Activated naive CD8-positive, alpha-beta T cell treated with anti-CD3 and anti-CD28 coated beads, Interleukin-2, amount 50 U/mL, for 16 hours (primary cell): ENCODE measurements around the gene CARD6.
"Not testable (repeated sequence)": the region's sequence is repeated elsewhere in the genome, so short reads cannot be mapped to it uniquely, and the experiment has no call there.

Experiments
- DNase-seq: peaks from one replicate; pipeline ENCODE4 v3.0.0-alpha.2; 2020; ENCODE audit warnings: low read depth, low spot score

The CARD6 gene, protein sequence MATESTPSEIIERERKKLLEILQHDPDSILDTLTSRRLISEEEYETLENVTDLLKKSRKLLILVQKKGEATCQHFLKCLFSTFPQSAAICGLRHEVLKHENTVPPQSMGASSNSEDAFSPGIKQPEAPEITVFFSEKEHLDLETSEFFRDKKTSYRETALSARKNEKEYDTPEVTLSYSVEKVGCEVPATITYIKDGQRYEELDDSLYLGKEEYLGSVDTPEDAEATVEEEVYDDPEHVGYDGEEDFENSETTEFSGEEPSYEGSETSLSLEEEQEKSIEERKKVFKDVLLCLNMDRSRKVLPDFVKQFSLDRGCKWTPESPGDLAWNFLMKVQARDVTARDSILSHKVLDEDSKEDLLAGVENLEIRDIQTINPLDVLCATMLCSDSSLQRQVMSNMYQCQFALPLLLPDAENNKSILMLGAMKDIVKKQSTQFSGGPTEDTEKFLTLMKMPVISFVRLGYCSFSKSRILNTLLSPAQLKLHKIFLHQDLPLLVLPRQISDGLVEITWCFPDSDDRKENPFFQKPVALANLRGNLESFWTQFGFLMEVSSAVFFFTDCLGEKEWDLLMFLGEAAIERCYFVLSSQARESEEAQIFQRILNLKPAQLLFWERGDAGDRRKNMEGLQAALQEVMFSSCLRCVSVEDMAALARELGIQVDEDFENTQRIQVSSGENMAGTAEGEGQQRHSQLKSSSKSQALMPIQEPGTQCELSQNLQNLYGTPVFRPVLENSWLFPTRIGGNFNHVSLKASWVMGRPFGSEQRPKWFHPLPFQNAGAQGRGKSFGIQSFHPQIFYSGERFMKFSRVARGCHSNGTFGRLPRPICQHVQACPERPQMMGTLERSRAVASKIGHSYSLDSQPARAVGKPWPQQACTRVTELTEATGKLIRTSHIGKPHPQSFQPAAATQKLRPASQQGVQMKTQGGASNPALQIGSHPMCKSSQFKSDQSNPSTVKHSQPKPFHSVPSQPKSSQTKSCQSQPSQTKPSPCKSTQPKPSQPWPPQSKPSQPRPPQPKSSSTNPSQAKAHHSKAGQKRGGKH

DNA sequence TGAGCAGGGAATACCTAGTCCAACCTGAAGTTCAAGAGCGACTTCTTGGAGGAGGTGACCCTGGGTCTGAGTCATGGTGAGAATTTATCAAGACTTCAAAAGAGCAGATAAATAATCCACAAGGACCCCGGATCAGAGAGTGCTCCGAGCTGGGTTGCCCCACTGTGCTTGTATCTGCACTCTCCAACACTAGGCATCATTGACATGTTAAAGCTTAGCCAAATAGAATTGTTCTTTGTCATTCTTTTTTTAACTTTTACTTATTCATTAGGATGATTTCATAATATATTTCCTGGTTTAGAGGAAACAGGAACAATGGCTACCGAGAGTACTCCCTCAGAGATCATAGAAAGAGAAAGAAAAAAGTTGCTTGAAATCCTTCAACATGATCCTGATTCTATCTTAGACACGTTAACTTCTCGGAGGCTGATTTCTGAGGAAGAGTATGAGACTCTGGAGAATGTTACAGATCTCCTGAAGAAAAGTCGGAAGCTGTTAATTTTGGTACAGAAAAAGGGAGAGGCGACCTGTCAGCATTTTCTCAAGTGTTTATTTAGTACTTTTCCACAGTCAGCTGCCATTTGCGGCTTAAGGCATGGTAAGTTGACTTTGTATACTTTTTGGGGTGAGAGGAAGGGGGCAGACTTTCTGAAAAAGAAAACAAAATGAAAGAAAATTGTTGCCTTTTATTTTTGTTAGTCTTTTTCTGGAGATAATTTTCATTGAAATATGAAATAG is at the start of gene CARD6:
TSS of gene CARD6 (plus strand) at position 300 of the 738 bp plus-strand sequence. CDS start at position 316, 16 bp downstream.
- no peak for DNase-seq

DNA sequence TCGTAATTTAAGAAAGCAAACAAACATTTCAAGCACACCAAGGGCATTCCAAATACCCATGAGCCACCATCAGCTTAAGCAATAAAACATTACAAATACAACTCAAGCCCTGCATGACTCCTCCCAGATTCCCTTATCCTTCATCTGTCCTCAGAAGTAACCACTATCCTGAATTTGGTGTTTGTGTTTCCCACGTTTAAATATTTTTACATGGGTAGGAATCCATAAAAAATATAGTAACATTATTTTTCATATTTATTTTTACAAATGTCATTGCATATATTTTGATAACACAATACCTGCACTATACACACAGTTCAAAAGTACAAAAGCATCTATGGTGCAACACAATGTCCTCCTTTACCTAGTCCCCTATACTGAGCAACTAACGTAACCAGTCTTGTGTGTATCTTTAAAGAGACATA is 49.4 kb upstream of the CARD6 start:
- no peak for DNase-seq

DNA sequence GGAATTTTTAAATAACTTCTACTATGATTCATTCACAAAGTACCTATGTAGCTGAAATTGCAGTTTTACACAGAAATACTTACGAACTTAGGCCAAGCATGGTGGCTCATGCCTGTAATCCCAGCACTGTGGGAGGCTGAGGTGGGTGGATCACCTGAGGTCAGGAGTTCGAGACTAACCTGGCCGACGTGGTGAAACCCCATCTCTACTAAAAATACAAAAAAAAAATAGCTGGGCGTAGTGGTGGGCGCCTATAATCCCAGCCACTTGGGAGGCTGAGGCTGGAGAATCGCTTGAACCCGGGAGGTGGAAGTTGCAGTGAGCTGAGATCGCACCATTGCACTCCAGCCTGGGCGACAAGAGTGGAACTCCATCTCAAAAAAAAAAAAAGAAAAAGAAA is 48.5 kb upstream of the CARD6 start:
- DNase-seq = not testable (repeated sequence)

DNA sequence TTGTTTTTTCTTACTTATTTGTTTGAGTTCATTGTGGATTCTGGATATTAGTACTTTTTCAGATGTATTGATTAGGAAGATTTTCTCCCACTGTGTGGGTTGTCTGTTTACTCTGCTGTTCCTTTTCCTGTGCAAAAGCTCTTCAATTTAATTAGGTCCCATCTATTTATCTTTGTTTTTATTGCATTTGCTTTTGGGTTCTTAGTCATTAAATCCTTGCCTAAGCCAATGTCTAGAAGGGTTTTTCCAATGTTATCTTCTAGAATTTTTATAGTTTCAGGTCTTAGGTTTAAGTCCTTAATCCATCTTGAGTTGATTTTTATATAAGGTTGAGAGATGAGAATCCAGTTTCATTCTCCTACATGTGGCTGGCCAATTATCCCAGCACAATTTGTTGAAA is 46.8 kb upstream of the CARD6 start:
- DNase-seq = not testable (repeated sequence)

DNA sequence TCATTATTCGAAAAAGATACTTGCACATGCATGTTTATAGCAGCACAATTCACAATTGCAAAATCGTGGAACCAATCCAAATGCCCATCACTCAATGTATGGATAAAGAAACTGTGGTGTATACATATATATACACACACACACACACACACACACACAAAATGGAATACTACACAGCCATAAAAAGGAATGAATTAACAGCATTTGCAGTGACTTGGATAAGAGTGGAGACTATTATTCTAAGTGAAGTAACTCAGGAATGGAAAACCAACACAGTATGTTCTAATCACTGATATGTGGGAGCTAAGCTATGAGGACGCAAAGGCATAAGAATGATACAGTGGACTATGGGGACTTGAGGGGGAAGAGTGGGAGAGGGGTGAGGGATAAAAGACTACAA is 46.3 kb upstream of the CARD6 start:
- DNase-seq = not testable (repeated sequence)

DNA sequence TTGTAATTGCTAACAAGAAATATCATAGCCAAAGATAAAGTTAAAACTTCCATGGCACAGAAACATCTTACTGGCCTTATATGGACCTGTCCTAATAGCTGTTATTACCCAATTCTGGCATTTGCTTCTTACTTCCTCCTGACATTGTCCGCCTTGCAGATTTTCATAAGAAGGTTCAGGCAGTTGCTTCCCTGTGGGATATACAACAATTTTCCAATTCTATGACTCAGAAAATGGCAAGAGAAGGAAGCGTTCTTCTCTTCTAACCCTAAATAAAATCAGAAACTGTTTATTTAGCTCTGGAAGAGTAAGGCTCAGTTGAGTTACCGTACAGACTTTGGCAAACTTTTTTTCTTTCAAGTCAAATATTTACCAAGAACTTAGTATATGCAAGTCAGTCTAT is 44.7 kb upstream of the CARD6 start:
- DNase-seq = no peak

DNA sequence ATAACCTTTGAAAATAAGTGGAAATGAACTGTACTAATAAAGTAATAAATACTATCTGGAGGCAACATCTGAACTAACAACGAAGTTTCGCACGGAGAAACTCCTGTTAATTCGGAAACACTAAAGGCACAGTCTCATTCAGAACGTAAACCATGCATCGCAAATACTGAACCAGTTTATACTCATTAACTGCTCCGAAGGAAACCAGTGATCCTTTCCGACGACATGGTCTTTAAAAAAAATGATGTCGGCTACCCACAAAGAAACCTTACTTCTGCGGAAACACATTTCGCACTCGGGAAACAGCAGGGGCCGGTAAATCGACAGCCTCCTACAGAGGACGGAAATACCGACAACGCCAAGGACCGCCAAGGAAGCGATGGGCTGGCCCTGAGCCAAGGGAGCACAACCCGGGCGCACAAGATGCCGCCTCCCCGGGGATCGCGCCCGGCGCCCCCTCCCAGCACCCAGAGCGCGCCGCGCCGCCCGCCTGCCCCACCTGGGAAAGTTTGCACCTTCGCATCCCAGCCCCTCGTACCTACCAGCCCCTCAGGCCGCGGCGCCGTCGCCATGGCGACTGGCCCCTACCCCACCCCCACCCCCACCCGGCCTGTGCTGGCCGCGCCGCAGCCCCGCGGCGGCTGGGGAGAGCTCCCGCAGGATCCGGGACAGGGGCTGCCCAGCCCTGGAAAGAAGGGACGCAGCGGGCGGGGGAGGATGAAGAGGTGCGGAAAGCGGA is 43.7 kb upstream of the CARD6 start:
- DNase-seq = peak; percentile 47

DNA sequence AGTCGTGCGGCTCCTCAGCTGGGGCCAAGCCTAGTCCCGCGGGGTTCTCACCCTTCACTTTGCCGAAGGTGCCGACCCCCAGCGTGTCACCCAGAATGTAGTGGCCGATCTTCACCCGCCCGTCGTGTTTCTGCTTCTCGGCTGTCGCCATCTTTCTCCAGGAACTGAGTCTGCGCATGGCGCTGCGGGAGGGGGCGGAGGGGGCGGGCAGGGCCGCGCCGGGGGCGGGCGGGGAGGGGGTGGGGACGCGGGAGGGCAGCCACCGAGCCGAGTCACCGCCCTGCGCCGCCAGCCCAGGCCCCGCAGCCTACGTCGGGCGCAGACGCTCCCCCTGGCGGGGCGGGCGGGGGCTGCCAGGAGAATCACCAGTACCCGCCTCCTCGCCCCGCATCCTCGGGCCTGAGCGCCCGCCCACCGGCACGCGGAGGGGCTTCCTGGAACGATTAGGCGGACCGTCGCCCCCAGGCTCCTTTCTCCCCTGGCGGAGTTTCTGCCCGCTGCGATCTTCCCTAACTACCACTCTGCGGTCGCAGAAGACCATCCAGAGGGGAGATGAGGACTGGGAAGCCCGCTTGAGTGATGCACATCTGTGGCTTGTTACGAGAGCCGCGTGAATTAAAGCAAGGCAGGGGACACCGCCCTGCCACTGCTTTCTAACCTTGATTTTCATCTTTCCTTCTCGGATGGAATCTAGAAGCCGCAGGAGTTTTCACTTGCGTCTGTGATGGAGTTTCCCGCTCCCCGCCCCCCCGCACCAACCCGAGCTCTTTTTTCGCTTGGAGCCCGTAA is 43.0 kb upstream of the CARD6 start, which contains the start of gene PRKAA1:
TSS of gene PRKAA1 (minus strand) at position 363 of the 789 bp plus-strand sequence. CDS start at position 178, 185 bp downstream.
- peak; percentile 77 for DNase-seq

DNA sequence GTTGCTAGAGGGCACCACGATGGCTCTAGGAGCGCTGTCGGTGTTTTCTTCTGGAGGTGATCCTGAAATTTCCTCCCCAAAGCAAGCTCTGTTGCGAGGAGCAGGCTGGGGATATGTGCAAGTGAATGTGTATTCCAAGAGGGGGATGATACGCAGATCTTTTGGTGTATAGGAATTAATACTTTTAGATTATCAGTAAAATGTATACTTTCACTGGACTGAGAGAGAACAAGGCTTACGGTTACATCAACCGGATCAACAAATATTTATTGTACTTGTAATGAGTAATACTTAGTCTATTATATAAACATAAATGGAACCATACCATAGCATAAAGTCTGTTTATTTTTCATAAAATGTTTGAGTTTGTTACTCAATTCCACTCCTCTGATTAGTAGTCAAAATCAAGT is 42.4 kb upstream of the CARD6 start:
- DNase-seq = no peak

DNA sequence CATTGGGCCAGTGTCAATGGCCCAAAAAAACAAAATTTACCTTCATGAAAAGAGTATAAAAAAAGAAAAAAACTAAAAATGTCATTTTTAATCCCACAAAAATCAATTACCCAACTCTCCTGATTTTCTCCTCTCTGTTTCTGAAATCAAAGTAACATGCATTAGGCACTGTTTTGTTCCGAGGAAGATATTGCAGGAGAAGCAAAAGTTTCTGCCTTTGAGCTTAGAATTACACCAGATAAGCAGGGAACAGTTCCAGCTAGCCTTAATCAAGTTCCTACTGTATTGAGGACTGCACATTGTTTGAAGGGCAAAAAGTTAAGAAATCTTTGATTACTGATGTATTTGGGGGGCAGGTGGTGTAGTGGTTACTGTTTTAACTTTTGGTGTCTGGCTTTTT is 41.9 kb upstream of the CARD6 start:
- no peak for DNase-seq

DNA sequence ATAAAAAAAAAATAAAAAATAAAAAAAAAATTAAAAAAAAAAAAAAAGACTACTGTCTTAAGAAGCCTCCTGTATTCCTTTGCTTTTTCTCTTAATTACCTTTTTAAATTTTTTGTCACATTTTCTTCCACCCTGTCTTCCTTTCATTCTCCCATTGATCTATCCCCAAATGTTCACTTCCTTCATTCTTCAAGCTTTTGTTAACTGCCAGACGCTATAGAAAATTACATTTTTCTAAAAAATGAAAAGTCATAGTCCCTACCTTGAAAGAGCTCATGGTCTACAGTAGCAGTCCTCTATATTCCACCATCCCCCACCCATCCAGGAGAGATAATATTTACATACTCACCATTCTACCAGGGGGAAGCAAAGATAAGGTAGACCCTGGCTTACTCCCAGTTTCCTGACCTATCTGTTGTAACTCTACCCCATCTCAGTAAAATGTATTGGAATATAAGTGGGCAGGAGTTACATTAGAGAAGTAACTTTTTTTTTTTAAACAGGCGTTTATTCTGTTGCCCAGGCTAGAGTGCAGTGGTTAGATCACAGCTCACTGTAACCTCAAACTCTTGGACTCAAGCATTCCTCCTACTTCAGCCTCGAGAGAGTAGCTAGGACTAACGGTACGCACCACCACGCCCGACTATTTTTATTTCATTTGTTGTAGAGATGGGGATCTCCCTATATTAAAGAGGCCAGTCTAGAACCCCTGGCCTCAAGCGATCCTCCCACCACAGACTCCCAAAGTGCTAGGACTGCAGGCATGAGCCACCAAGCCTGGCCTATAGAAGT is 39.2 kb upstream of the CARD6 start:
- DNase-seq = no peak

DNA sequence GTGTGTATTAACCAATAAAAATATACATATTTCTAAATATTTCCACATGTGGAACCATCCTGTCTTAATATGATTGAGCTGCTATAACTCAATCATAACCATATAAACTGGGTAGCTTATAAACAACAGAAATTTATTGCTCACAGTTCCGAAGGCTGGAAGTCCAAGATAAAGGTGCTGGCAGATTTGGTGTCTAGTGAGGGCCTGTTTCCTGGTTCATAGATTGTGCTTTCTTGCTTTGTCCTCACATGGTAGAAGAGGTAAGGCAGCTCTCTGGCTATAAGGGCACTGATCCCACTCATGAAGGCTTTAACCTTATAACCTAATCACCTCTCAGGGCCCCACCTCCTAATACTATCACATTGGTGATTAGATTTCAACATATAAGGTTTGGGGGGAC is 29.0 kb upstream of the CARD6 start:
- DNase-seq = no peak

DNA sequence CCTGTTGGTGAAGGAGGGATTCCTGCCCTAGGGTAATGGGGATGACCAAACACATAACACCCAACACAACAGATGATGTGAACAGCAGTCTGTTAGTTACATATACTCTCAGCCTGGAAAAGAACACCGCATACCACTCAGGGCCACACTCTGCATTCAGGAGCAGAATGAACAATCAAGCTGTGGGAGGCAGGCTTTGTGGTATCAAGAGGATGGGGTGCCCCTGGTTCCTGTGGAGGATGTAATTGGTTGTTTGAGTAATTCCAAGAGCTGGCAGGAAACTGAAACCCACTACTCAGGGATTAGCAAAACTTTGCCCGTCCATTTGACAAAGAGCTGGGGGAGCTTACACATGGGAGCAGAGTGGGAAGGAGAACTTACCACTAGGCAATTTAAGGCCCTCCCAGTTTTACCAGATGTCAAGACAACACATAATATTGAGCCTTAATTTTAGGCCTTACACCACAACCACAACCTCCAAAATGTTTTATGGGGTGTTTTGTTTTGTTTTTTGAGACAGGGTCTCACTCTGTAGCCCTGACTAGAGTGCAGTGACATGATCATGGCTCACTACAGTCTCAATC is 27.4 kb upstream of the CARD6 start:
- no peak for DNase-seq

DNA sequence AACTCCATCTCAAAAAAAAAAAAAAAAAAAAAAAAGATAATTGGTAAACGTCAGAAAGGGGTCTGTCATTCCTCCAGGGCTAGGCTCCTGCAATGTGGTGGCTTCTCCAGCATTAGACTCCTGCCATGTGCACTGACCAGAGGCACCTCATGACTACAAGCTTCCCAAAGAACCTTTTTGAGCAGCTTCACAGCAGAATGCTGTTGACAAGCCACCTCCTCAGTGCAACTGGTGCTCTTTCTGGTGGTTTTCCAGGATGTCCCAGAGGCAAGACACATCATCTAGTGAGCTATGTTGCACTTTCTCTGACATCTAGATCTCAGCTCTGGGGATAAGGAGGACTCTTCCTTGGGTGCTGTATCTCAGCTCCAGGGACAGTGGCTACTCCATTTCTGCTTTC is 17.7 kb upstream of the CARD6 start:
- no peak for DNase-seq

DNA sequence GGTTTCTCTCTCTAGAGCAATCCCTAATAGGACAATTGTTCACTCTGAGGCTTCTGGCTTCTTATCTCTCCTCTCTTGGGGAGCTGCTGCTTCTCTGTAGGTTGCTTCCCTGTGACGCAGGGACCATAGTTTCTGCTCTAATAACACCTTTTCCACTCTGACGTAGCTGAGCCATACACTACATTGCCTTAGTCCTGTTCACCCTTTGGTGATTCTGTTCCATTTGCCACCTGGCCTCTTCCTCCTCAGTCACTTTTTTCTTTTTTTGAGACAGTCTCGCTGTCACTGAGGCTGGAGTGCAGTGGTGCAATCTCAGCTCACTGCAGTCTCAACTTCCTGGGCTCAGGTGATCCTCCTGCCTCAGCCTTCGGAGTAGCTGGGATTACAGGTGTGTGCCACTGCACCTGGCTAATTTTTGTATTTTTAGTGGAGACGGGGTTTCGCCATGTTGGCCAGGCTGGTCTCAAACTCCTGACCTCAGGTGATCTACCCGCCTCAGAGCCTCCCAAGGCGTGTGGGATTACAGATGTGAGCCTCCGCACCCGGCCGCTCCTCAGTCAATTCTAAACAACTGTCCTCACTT is 15.6 kb upstream of the CARD6 start:
- DNase-seq = not testable (repeated sequence)

DNA sequence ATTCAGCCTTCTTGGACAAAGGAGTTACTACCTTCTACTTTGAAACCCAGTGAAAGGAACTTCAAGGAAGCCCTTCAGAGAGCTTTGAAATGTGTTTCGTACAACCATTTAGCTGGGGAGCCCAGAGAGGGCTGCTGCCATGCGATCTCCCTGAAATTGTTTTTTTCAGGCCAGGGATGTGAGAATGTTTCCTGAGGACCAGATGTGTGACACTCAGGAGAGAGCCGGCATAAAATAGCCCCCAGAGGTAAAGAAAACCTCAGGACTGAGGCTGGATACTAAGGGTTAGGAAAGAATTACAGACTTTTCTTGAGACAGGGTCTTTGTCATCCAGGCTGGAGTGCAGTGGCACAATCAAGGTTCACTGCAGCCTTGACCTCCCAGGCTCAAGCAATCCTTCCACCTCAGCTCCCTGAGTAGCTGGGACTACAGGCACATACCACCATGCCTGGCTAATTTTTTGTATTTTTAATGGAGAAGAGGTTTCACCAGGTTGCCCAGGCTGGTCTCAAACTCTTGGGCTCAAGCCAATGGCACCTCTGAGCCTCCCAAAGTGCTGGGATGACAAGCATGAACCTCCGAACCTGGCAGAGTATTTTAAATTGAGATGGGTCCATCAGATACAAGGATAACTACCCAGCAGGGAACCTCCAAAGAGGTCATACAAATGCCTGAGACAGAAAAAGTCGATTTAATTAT is 14.5 kb upstream of the CARD6 start:
- DNase-seq = no peak

DNA sequence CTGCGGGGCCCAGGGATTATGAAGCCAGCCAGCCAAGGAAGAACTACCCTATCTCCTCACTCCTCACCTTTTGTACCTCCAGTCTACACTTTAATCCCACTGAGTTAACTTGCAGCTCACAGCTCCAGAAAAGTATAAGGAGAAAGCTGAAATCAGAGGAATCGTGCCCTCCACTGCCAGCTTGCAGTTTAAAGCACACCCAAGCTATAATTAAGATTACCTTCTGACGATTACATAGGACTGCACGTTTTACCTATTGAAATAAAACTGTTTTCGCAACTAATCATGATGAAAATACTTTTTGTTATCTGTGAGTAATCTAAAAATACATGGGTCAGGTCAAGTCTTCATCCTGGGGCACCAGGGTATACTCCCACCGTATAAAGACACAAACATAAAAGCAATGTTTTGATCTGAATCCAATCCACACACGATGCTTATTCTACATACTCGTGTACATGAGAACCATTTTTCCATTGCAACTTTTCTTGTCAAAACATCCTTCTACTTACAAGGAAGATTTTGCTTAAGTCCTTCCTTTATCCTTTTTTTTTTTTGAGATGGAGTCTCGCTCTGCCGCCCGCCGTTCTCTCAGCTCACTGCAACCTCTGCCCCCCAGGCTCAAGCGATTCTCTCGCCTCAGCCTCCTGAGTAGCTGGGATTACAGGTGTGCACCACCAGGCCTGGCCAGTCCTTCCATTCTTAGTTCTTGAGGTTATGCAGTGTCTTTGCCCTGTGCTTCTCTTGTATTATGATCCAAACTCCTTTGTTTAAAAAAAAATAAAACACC is 13.8 kb upstream of the CARD6 start:
- no peak for DNase-seq
